ENCODE data around the gene TCL1B. TPM values are rescaled to one million over a fixed set of nuclear protein-coding genes. Genes with fewer than 3 reads are reported as not detected.

The TCL1B gene
- total and polyA plus RNA-seq, 2 experiments from 2014 or later, result 5.5 to 6.0 TPM

DNA sequence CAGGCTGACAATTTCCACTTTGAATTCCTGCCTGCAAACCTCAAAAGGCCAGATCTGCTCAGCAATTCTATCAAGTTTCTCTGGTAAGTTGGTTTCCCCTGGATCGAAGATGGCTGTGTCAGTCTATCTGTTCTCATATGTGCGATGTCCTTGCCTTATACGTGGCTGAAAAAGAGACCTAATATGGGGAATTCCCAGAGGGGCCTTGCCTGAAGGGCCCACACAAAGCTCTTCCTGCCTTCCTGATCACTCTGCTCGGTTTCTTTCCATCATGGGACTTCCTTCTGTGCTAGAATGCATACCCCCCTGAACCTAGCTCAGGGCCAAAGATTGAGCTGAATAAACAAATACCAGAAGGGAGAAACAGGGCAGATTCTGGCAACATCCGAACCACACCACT, 13.2 kb downstream of the TCL1B start (continued):
- TF ChIP-seq POLR2AphosphoS5 (IDR thresholded peaks at IDR 0.05; ENCODE audit: low read depth) (no peak), EZH2phosphoT487 (IDR thresholded peaks at IDR 0.05; ENCODE audit: unreplicated experiment) (no peak), NANOG (IDR thresholded peaks at IDR 0.05; ENCODE audit: borderline replicate concordance) (no peak)
- TF ChIP-seq, protein P1, sequence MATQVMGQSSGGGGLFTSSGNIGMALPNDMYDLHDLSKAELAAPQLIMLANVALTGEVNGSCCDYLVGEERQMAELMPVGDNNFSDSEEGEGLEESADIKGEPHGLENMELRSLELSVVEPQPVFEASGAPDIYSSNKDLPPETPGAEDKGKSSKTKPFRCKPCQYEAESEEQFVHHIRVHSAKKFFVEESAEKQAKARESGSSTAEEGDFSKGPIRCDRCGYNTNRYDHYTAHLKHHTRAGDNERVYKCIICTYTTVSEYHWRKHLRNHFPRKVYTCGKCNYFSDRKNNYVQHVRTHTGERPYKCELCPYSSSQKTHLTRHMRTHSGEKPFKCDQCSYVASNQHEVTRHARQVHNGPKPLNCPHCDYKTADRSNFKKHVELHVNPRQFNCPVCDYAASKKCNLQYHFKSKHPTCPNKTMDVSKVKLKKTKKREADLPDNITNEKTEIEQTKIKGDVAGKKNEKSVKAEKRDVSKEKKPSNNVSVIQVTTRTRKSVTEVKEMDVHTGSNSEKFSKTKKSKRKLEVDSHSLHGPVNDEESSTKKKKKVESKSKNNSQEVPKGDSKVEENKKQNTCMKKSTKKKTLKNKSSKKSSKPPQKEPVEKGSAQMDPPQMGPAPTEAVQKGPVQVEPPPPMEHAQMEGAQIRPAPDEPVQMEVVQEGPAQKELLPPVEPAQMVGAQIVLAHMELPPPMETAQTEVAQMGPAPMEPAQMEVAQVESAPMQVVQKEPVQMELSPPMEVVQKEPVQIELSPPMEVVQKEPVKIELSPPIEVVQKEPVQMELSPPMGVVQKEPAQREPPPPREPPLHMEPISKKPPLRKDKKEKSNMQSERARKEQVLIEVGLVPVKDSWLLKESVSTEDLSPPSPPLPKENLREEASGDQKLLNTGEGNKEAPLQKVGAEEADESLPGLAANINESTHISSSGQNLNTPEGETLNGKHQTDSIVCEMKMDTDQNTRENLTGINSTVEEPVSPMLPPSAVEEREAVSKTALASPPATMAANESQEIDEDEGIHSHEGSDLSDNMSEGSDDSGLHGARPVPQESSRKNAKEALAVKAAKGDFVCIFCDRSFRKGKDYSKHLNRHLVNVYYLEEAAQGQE (IDR thresholded peaks at IDR 0.05; ENCODE audit: unreplicated experiment), result no peak
- TF ChIP-seq, protein P2, sequence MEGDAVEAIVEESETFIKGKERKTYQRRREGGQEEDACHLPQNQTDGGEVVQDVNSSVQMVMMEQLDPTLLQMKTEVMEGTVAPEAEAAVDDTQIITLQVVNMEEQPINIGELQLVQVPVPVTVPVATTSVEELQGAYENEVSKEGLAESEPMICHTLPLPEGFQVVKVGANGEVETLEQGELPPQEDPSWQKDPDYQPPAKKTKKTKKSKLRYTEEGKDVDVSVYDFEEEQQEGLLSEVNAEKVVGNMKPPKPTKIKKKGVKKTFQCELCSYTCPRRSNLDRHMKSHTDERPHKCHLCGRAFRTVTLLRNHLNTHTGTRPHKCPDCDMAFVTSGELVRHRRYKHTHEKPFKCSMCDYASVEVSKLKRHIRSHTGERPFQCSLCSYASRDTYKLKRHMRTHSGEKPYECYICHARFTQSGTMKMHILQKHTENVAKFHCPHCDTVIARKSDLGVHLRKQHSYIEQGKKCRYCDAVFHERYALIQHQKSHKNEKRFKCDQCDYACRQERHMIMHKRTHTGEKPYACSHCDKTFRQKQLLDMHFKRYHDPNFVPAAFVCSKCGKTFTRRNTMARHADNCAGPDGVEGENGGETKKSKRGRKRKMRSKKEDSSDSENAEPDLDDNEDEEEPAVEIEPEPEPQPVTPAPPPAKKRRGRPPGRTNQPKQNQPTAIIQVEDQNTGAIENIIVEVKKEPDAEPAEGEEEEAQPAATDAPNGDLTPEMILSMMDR (conservative IDR thresholded peaks at IDR 0.05; ENCODE audit: low read depth in 2 of 2), result no peak
- TF ChIP-seq, protein P3, sequence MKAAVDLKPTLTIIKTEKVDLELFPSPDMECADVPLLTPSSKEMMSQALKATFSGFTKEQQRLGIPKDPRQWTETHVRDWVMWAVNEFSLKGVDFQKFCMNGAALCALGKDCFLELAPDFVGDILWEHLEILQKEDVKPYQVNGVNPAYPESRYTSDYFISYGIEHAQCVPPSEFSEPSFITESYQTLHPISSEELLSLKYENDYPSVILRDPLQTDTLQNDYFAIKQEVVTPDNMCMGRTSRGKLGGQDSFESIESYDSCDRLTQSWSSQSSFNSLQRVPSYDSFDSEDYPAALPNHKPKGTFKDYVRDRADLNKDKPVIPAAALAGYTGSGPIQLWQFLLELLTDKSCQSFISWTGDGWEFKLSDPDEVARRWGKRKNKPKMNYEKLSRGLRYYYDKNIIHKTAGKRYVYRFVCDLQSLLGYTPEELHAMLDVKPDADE (IDR thresholded peaks at IDR 0.05), result no peak

DNA sequence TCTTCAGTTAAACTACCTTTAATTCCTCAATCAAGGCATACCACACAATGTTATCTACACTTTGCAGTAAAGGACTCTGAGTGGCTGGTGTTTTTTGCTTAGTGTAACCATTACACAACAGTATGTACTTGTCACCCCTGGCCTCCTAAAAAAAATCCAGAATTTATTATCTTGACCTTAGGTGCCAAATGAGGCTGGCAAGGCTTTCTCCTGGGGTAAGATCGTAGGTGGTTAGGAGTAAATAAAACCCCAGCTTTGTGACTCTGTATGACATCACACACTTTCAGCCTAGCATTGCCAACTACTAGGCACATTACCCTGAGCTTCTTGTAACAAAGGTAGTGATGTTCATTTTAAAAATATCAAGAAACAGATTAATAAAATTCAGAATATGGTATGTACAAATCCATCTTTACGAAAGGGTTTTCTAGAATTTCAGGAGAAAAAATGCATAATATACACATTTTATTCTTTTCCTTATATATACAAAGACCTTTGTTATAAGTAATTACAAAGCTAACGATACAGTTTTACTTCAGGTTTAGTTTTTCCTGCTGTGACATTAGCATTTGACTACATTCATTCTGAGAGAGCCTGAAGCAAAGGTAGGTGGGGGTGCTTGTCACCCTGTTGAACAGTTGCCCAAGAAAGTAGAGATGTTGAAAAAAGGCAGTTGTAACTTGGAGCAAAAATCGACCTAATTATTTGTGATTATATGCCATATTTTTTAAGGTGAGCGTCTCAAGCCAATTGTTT, 14.2 kb downstream of the TCL1B start:
- peaks cover 98% of the 10 kb centered on the region for H3K27me3 ChIP-seq (ENCODE audit: insufficient read depth)
- H3K27ac ChIP-seq (ENCODE audit: low read depth), result no peak overlapping the region
- Mint-ChIP-seq H3K9me3 (no peaks in the 10 kb centered on the region), H3K27ac (no peak overlapping the region), H3K36me3 (ENCODE audit: low read depth) (no peaks in the 10 kb centered on the region), H3K4me3 (peak overlapping the region; percentile 43), H3K4me1 (peaks cover 26% of the 10 kb centered on the region), H3K27me3 (ENCODE audit: insufficient read depth, low read depth, poor library complexity) (peaks cover 79% of the 10 kb centered on the region)
- H3K79me2 ChIP-seq (replicated peaks; ENCODE audit: insufficient read depth), result no peaks in the 10 kb centered on the region
- no peaks in the 10 kb centered on the region; the same call in 1 of the 2 replicates for H3F3A ChIP-seq (replicated peaks; ENCODE audit: low read depth)
- H3K9me2 ChIP-seq (ENCODE audit: insufficient read depth), result no peaks in the 10 kb centered on the region
- peak overlapping the region; percentile 66 for H3K4me2 ChIP-seq
- H4K20me1 ChIP-seq (replicated peaks; ENCODE audit: insufficient read depth), result no peaks in the 10 kb centered on the region; the same call in 1 of the 2 replicates
- H3K4me3 ChIP-seq, result peak overlapping the region; percentile 27
- DNase-seq (ENCODE audit: low spot score) (peak; percentile 68), ATAC-seq (peak; percentile 78)
- H2AFZ ChIP-seq, result no peak overlapping the region
- peaks cover 37% of the 10 kb centered on the region for H3K4me1 ChIP-seq (ENCODE audit: insufficient read depth)
- no peaks in the 10 kb centered on the region for H3K36me3 ChIP-seq (ENCODE audit: insufficient read depth)
- TF ChIP-seq ZNF114 (CRISPR knock-in tag; IDR thresholded peaks at IDR 0.05) (no peak), POLR2AphosphoS5 (IDR thresholded peaks at IDR 0.05; ENCODE audit: low read depth) (no peak), EZH2 (IDR thresholded peaks at IDR 0.05; ENCODE audit: low read depth, unreplicated experiment) (no peak), NANOG (IDR thresholded peaks at IDR 0.05; ENCODE audit: borderline replicate concordance) (peak; percentile 65; the same call in 1 of the 2 replicates), CREB1 (CRISPR knock-in tag; IDR thresholded peaks at IDR 0.05; ENCODE audit: low read depth) (peak; percentile 34; the same call in 1 of the 2 replicates), JUNB (IDR thresholded peaks at IDR 0.05; ENCODE audit: unreplicated experiment) (no peak), EZH2phosphoT487 (IDR thresholded peaks at IDR 0.05; ENCODE audit: unreplicated experiment) (no peak)
- TF ChIP-seq, protein P1 (IDR thresholded peaks at IDR 0.05; ENCODE audit: unreplicated experiment), result no peak
